Right lobe of liver (tissue), 4 donors: Measurements from ENCODE around the gene PTPRN2.

Experiments
- POLR2A ChIP-seq: fragments of 450-650 bp; IDR thresholded peaks from one replicate; pipeline ENCODE4 v1.6.1; 2017; ENCODE audit warnings: antibody characterized with exemption, mild to moderate bottlenecking
- TF ChIP-seq, protein P1 (sequence below), 4 donors: fragments of 200-600 bp in 3 of 4; fragments of 450-650 bp in 1 of 4; IDR thresholded peaks; one replicate each; pipeline versions ENCODE4 v1.5.1 to v1.8.0; 2016 to 2022; ENCODE audit warnings: antibody characterized with exemption in 4 of 4, mild to moderate bottlenecking in 2 of 4
- donor health status: DM: no; HTN: no; CAD: no.
- donor health status: DM: no; HTN: no; CAD: no.
- donor health status: DM: no; HTN: yes; CAD: no.

DNA sequence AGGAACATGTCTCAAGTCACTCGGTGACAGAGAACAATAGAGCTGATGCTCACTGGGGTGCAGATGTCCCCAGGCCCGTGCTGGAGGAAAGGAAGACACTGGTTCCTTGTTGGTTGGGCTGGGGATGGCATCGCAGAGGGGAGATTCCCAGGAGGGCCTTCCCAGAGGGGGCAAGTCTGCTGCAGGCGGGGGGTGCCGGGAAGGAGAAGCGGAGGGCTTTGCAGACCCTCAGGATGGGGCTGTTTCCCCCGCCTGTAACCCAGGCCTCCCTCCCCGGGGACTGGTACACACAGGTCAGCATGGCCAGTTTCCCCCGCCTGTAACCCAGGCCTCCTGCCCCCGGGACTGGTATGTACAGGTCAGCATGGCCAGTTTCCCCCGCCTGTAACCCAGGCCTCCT is 967.0 kb downstream of the PTPRN2 start:
- TF ChIP-seq POLR2A, result no peak
- TF ChIP-seq, protein P1, sequence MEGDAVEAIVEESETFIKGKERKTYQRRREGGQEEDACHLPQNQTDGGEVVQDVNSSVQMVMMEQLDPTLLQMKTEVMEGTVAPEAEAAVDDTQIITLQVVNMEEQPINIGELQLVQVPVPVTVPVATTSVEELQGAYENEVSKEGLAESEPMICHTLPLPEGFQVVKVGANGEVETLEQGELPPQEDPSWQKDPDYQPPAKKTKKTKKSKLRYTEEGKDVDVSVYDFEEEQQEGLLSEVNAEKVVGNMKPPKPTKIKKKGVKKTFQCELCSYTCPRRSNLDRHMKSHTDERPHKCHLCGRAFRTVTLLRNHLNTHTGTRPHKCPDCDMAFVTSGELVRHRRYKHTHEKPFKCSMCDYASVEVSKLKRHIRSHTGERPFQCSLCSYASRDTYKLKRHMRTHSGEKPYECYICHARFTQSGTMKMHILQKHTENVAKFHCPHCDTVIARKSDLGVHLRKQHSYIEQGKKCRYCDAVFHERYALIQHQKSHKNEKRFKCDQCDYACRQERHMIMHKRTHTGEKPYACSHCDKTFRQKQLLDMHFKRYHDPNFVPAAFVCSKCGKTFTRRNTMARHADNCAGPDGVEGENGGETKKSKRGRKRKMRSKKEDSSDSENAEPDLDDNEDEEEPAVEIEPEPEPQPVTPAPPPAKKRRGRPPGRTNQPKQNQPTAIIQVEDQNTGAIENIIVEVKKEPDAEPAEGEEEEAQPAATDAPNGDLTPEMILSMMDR (IDR thresholded peaks at IDR 0.05), result no peak
